Measurements from ENCODE around the gene MEF2C. TPM values are rescaled to one million over a fixed set of nuclear protein-coding genes. Genes with fewer than 3 reads are reported as not detected.

MEF2C gene
- total RNA-seq, 1 experiment from 2014 or later, result 13.0 TPM

GRCh38 chr5:88700121-88700520 lies 182.9 kb downstream of the MEF2C start:
- Histone ChIP-seq H3K9me2 (ENCODE audit: insufficient read depth) (no peaks in the 10 kb centered on the region), H3K27ac (ENCODE audit: low read depth, low read length) (no peak overlapping the region), H3K27me3 (ENCODE audit: insufficient read depth, low read length) (no peaks in the 10 kb centered on the region), H3K9ac (ENCODE audit: low read length) (no peak overlapping the region), H3K4me2 (ENCODE audit: low read length) (no peak overlapping the region), H3K4me1 (ENCODE audit: control insufficient read depth in 1 of 2, insufficient read depth in 2 of 2, low read length in 2 of 2) (no peaks in the 10 kb centered on the region), H4K20me1 (ENCODE audit: insufficient read depth) (no peaks in the 10 kb centered on the region), H3K79me2 (ENCODE audit: insufficient read depth, low read length) (no peaks in the 10 kb centered on the region), H3K9me3 (ENCODE audit: control insufficient read depth in 1 of 2, insufficient read depth in 1 of 2, low read depth in 1 of 2, low read length in 2 of 2) (no peaks in the 10 kb centered on the region), H2AFZ (ENCODE audit: low read depth, low read length, poor library complexity, severe bottlenecking) (no peak overlapping the region), H3K36me3 (ENCODE audit: control insufficient read depth in 1 of 2, insufficient read depth in 2 of 2, low read length in 2 of 2) (no peaks in the 10 kb centered on the region), H3K4me3 (replicated peaks in 1 of 2; ENCODE audit: low read depth in 1 of 2, low read length in 2 of 2) (no peak overlapping the region)
- RAD21 ChIA-PET (ENCODE audit: low non-redundant PET in 1 of 2, low total read pairs in 2 of 2, uncharacterized antibody in 2 of 2, unreplicated experiment in 2 of 2), result no interaction called here
- POLR2A ChIA-PET, result no interaction called here
- TF ChIP-seq MAX (IDR thresholded peaks at IDR 0.05) (no peak), ZBTB33 (IDR thresholded peaks at IDR 0.05; ENCODE audit: extremely low read depth, insufficient replicate concordance, low read length) (no peak), EZH2phosphoT487 (IDR thresholded peaks at IDR 0.05; ENCODE audit: borderline replicate concordance) (no peak), SIN3A (IDR thresholded peaks at IDR 0.05; ENCODE audit: low read depth) (no peak), EZH2 (IDR thresholded peaks at IDR 0.05) (no peak), ELF1 (IDR thresholded peaks at IDR 0.05; ENCODE audit: borderline replicate concordance, low read depth) (no peak), RAD21 (IDR thresholded peaks at IDR 0.05; ENCODE audit: low read depth) (no peak), SP1 (IDR thresholded peaks at IDR 0.05; ENCODE audit: low read depth) (no peak), EGR1 (IDR thresholded peaks at IDR 0.05; ENCODE audit: low read depth) (no peak), CEBPB (IDR thresholded peaks at IDR 0.05; ENCODE audit: low read depth) (no peak), TCF7L2 (IDR thresholded peaks at IDR 0.05; ENCODE audit: borderline replicate concordance, extremely low read depth, insufficient read depth, insufficient read length) (no peak), ZNF274 (IDR thresholded peaks at IDR 0.05; ENCODE audit: low read depth, low read length) (no peak), POLR2A (IDR thresholded peaks at IDR 0.05; ENCODE audit: borderline replicate concordance, extremely low read depth, insufficient read depth, insufficient read length) (no peak), CTCF (IDR thresholded peaks at IDR 0.05 in 2 of 3, conservative IDR thresholded peaks at IDR 0.05 in 1 of 3; ENCODE audit: borderline replicate concordance in 1 of 3, insufficient read depth in 1 of 3, low read depth in 2 of 3, low read length in 2 of 3) (no peak), SRF (IDR thresholded peaks at IDR 0.05; ENCODE audit: low read depth) (no peak), FOSL1 (IDR thresholded peaks at IDR 0.05; ENCODE audit: low read depth) (no peak)
- no peak for DNase-seq (ENCODE audit: low read depth, low spot score)
- intact Hi-C loops (cut with micrococcal nuclease), result no loop called here
- CTCF ChIA-PET, result no interaction called here
- no peak for ATAC-seq
- BruUV-seq (replicated peaks), result no TSS peak
